Gastroesophageal sphincter (tissue), 4 donors: ENCODE data around the gene SLC22A31. TPM values are rescaled to one million over a fixed set of nuclear protein-coding genes. Genes with fewer than 3 reads are reported as not detected.

ENCODE experiments used
- ATAC-seq: fragments of 150-250 bp; one replicate; pipeline ENCODE4 v1.9.1; 2016; ENCODE audit warnings: mild to moderate bottlenecking, moderate library complexity
- H3K27ac ChIP-seq, 4 donors: fragments of 200-600 bp; sonication (generic) in 3 of 4; 1 replicate in 3 of 4; 2 replicates in 1 of 4; pipeline ENCODE4 v1.5.1; 2016 to 2019
- H3K27me3 ChIP-seq: fragments of 200-600 bp; sonication (generic); one replicate; pipeline ENCODE4 v1.5.1; 2019
- H3K36me3 ChIP-seq, 2 donors: fragments of 200-600 bp; sonication (generic); one replicate each; pipeline ENCODE4 v1.5.1; 2019; ENCODE audit warnings: control low read depth in 1 of 2
- H3K4me1 ChIP-seq, 3 donors: fragments of 200-600 bp; sonication (generic); 1 replicate in 2 of 3; 2 replicates in 1 of 3; pipeline ENCODE4 v1.5.1; 2016 to 2019; ENCODE audit warnings: control low read depth in 2 of 3
- H3K4me3 ChIP-seq, 2 donors: fragments of 200-600 bp; sonication (generic); one replicate each; pipeline ENCODE4 v1.5.1; 2019; ENCODE audit warnings: mild to moderate bottlenecking in 1 of 2, moderate library complexity in 1 of 2
- H3K9me3 ChIP-seq, 3 donors: fragments of 200-600 bp; sonication (generic); one replicate each; pipeline ENCODE4 v1.5.1; 2017 to 2019; ENCODE audit warnings: control low read depth in 2 of 3
- CTCF ChIP-seq, 4 experiments: fragments of 200-600 bp in 2 of 4; fragments of 450-650 bp in 2 of 4; sonication (generic) in 1 of 4; IDR thresholded peaks; one replicate each; pipeline ENCODE4 v1.5.1; 2017 to 2019; ENCODE audit warnings: antibody characterized with exemption in 4 of 4, mild to moderate bottlenecking in 2 of 4, moderate library complexity in 2 of 4
- EP300 ChIP-seq: sonication (generic); formaldehyde crosslinking; IDR thresholded peaks from one replicate; pipeline ENCODE4 v1.6.1; 2017; ENCODE audit warnings: antibody characterized with exemption, mild to moderate bottlenecking
- POLR2A ChIP-seq, 2 donors: fragments of 450-650 bp; IDR thresholded peaks; one replicate each; pipeline ENCODE4 v1.6.1; 2017; ENCODE audit warnings: antibody characterized with exemption in 2 of 2, mild to moderate bottlenecking in 2 of 2, moderate library complexity in 1 of 2
- POLR2AphosphoS5 ChIP-seq: sonication (generic); formaldehyde crosslinking; IDR thresholded peaks from one replicate; pipeline ENCODE4 v1.6.1; 2017; ENCODE audit warnings: antibody characterized with exemption
- WGBS, 2 donors: methylation state at CpG; one replicate each; pipeline ENCODE4 v1.1.5; 2018; ENCODE audit warnings: low coverage in 1 of 2; 5-methylcytosine and 5-hydroxymethylcytosine counted together
- total RNA-seq, 4 donors: library from RNA; depleted of rRNA; stranded (reverse); fragments of >200 nt; gene quantifications; one replicate each; pipeline ENCODE4 v1.1.0, GENCODE V29; 2016

Gene SLC22A31
- total RNA-seq, 4 donors from 2014 or later = not detected

GRCh38 chr16:89159850-89160354 is 40.4 kb downstream of the SLC22A31 start:
- Histone ChIP-seq H3K27me3 (peaks cover 56% of the 10 kb centered on the region), H3K27ac (no peak overlapping the region), H3K36me3 (no peaks in the 10 kb centered on the region), H3K4me1 (peaks cover 0 to 23% (median 6%) of the 10 kb centered on the region in 3 donors), H3K9me3 (no peaks in the 10 kb centered on the region), H3K4me3 (no peak overlapping the region)
- no peak for ATAC-seq
- TF ChIP-seq POLR2AphosphoS5 = no peak
- no peak for TF ChIP-seq EP300
- no peak for TF ChIP-seq CTCF (IDR thresholded peaks at IDR 0.05)
- no peak for TF ChIP-seq POLR2A (IDR thresholded peaks at IDR 0.05)
- no CpG with 5 or more reads among the region's 20 CpGs for WGBS, 2 donors

- Histone ChIP-seq H3K27ac (no peak overlapping the region), H3K27me3 (peaks cover 50% of the 10 kb centered on the region), H3K9me3 (no peaks in the 10 kb centered on the region), H3K4me1 (peaks cover 0 to 29% (median 9%) of the 10 kb centered on the region in 3 donors), H3K36me3 (no peaks in the 10 kb centered on the region), H3K4me3 (no peak overlapping the region)
- no peak for ATAC-seq
- TF ChIP-seq POLR2AphosphoS5 (no peak), POLR2A (IDR thresholded peaks at IDR 0.05) (no peak), CTCF (IDR thresholded peaks at IDR 0.05) (no peak), EP300 (no peak)
- WGBS, 2 donors = 33% methylated on average over 3 of the region's 48 CpGs; no CpG with 5 or more reads in 1 of the 2 donors
Observed at GRCh38 chr16:89159066-89159849, 41.1 kb downstream of the SLC22A31 start.

- H3K27me3 ChIP-seq = peaks cover 35% of the 10 kb centered on the region
- no peaks in the 10 kb centered on the region for H3K9me3 ChIP-seq
- H3K4me3 ChIP-seq = no peak overlapping the region
- no peak for ATAC-seq
- no peak overlapping the region for H3K27ac ChIP-seq
- TF ChIP-seq POLR2A (IDR thresholded peaks at IDR 0.05) (no peak), POLR2AphosphoS5 (no peak), CTCF (IDR thresholded peaks at IDR 0.05) (no peak), EP300 (no peak)
- H3K36me3 ChIP-seq = peaks cover 0 to 1% of the 10 kb centered on the region in 2 donors
- H3K4me1 ChIP-seq = peaks cover 0 to 30% (median 9%) of the 10 kb centered on the region in 3 donors
- WGBS, 2 donors = 84 to 89% methylated on average over 10 to 12 of the region's 12 CpGs
Observed at GRCh38 chr16:89157778-89158177, 42.6 kb downstream of the SLC22A31 start.

GRCh38 chr16:89156740-89157645 is 43.3 kb downstream of the SLC22A31 start:
- Histone ChIP-seq H3K9me3 (no peaks in the 10 kb centered on the region), H3K4me3 (no peak overlapping the region), H3K36me3 (peaks cover 0 to 9% of the 10 kb centered on the region in 2 donors), H3K4me1 (peaks cover 0 to 30% (median 9%) of the 10 kb centered on the region in 3 donors), H3K27me3 (peaks cover 27% of the 10 kb centered on the region), H3K27ac (no peak overlapping the region)
- WGBS, 2 donors = 91% methylated on average over 7 of the region's 26 CpGs; no CpG with 5 or more reads in 1 of the 2 donors
- TF ChIP-seq POLR2AphosphoS5 = no peak
- no peak for TF ChIP-seq EP300
- TF ChIP-seq CTCF (IDR thresholded peaks at IDR 0.05) = no peak
- no peak for TF ChIP-seq POLR2A (IDR thresholded peaks at IDR 0.05)
- no peak for ATAC-seq
